Kidney epithelial cell (primary cell): ENCODE measurements around the gene TIMM8A. TPM values are rescaled to one million over a fixed set of nuclear protein-coding genes. Genes with fewer than 3 reads are reported as not detected.

Experiments used
- DNase-seq: peaks from one replicate; pipeline ENCODE4 v3.0.0-alpha.2; 2010; ENCODE audit warnings: low read depth
- H3K27me3 ChIP-seq: 2 replicates; pipeline ENCODE4 v1.6.0; 2011; ENCODE audit warnings: low read length; ENCODE audit not compliant: control insufficient read depth, insufficient read depth
- H3K36me3 ChIP-seq: 2 replicates; pipeline ENCODE4 v1.5.1; 2011; ENCODE audit warnings: low read length; ENCODE audit not compliant: control insufficient read depth, insufficient read depth
- H3K4me3 ChIP-seq: 2 replicates; pipeline ENCODE4 v1.5.1; 2011; ENCODE audit warnings: low read depth, mild to moderate bottlenecking, control low read depth, low read length
- total RNA-seq: library from RNA; depleted of rRNA; stranded (reverse); fragments of >200 nt; gene quantifications from 2 replicates; pipeline ENCODE4 v1.2.3, GENCODE V29; 2015
- TF ChIP-seq, protein P1 (sequence below): IDR thresholded peaks from 2 replicates; pipeline ENCODE4 v1.5.1; 2011; ENCODE audit warnings: mild to moderate bottlenecking, moderate library complexity, low read length, control low read depth, inconsistent platforms; ENCODE audit not compliant: insufficient read depth, poor library complexity, severe bottlenecking

The TIMM8A gene
- total RNA-seq, 1 donor from 2014 or later = 11.7 TPM

DNA sequence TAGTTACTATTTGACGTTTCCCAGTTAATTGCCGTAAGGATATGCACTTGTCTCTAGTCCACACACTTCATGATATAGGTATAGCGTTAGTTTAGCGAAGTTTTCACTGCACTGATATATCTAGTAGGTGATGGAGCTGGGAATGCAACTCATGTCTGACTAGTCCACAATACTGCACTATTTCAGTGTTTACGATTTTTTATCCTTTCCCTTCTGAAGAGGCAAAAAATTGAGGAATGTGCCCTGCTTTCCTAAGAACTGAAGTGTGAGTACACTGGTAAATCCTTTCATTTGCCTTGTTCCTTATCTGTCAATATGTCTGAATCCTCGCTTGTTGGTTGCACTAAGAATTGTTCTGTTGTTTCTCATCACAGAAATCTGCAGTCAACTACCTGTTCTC, 43.3 kb upstream of the TIMM8A start:
- H3K27me3 ChIP-seq = no peaks in the 10 kb centered on the region
- DNase-seq = no peak
- H3K36me3 ChIP-seq = no peaks in the 10 kb centered on the region
- TF ChIP-seq, protein P1, sequence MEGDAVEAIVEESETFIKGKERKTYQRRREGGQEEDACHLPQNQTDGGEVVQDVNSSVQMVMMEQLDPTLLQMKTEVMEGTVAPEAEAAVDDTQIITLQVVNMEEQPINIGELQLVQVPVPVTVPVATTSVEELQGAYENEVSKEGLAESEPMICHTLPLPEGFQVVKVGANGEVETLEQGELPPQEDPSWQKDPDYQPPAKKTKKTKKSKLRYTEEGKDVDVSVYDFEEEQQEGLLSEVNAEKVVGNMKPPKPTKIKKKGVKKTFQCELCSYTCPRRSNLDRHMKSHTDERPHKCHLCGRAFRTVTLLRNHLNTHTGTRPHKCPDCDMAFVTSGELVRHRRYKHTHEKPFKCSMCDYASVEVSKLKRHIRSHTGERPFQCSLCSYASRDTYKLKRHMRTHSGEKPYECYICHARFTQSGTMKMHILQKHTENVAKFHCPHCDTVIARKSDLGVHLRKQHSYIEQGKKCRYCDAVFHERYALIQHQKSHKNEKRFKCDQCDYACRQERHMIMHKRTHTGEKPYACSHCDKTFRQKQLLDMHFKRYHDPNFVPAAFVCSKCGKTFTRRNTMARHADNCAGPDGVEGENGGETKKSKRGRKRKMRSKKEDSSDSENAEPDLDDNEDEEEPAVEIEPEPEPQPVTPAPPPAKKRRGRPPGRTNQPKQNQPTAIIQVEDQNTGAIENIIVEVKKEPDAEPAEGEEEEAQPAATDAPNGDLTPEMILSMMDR = no peak
- H3K4me3 ChIP-seq = peak overlapping the region; percentile 66

DNA sequence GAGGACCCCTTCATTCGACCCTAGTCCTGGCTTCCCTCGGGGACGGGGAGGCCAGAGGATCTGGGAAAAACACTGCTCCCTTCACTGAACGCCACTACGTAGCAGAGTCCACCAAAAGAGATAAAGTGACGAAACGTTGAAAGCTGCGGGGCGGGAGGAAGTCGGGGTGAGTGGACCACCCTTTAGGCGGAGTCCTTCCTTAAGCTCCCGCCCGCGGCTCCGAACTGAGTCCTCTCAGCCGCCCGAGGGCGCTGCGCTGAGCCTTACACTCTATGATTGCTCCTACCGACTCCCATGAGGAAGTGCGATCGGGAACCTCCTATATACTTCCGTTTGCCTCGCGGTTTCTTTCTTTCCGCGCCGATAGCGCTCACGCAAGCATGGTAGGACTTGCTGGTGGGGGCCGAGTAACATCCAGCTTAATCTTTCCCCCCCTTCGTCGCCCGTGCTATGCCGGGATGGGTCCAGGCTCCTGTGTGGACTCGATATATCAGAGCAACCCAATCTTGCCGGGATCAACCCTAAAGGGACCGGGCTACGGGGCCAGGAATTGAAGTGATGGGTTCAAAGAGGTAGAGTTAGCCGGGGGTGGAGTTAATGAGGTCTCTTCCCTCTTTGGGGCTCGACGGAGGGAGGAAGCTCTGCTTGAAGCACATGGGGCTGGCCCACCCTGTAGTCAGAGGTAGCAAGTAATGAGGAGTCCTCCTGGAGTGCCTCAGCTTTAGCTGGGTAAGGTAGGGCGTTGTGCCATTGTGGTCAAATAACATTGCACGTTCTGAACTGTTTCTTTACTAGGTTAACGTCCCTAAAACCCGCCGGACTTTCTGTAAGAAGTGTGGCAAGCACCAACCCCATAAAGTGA, 42.4 kb upstream of the TIMM8A start, which contains the start of gene RPL36A:
Gene RPL36A, plus strand, starts transcription at position 348 of the 862 bp plus-strand sequence. Its CDS starts 33 bp downstream, at position 381.
- no peaks in the 10 kb centered on the region for H3K27me3 ChIP-seq
- TF ChIP-seq, protein P1 = peak; percentile 77
- no peaks in the 10 kb centered on the region for H3K36me3 ChIP-seq
- H3K4me3 ChIP-seq = peak within 1 kb of the TSS; percentile 66
- DNase-seq = peak; percentile 71

DNA sequence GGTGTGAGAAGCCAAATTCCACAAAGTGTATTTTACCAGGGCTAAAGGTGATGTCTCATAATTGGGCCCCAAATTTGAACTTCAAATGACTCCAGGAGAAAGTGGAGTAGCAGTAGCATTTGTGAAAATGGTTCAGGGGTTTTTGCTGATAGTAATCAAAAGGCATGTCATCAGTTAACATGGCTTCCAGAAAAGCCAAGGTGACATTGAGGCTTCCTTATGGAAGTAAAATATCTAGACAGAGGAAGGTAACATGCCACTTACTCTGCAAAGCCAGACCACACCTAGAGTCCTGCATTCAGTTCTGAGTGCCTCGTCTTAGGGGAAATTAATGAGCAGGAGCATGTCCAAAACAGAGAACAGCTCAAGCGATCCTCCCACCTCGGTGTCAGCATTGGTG, 40.1 kb upstream of the TIMM8A start:
- DNase-seq = no peak
- Histone ChIP-seq H3K4me3 (no peak overlapping the region), H3K27me3 (no peaks in the 10 kb centered on the region), H3K36me3 (no peaks in the 10 kb centered on the region)
- TF ChIP-seq, protein P1 = no peak

DNA sequence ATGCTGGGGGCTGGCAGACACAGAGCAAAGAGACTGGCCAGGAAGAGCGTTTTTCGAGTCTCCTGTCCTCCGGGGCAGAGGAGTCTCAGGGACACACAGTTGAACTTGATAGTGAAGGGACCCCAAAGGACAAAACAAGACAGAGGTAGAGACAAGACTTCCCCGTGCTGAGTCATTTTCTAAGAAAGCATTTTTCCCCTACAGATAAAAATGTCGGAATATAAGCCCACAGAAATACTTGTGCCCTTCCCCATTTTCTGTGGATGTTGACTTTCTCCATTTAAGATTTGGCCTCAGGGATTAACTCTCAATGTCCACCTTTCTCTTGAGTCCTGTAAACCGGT, 38.0 kb upstream of the TIMM8A start:
- Histone ChIP-seq H3K4me3 (no peak overlapping the region), H3K36me3 (no peaks in the 10 kb centered on the region), H3K27me3 (no peaks in the 10 kb centered on the region)
- no peak for DNase-seq
- TF ChIP-seq, protein P1 = no peak

DNA sequence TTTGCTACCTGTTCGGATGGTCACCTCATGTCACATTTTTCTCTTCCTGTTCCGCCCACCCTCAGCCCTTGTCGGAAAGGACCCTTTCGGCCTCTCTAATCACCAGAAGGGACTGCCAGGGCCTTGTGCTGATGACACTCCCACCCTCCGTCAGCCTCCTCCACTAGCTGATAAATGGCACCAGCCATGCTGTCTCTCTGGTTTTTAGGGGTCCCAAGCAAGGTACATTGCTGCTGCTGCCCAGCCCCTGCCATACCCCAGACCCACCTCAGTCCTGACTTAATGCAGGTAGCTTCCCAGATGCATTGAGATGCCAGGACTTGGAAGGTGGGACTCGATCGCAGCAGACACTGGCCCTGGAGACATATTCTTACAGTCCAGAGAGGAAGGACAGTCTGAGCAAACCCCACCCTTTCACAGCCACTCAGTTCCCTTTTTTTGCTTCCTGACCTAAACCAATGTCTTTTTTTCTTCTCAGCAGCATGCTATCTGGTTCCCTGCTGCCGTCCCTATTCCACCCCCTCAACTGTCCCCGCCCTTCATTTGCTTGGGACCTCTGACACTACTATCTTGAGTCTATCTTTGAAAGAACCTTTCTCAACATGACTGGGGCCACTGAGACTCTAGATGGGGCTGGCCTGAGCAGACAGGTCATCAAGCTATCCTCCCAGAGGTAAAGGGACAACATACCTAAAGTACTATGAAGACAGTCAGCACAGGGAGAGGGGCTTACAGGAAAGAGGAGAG, 37.4 kb upstream of the TIMM8A start, which contains the start of gene BTK:
Gene BTK, minus strand, starts transcription at position 397 of the 747 bp plus-strand sequence. CDS start 10,907 bp downstream, outside the sequence.
- TF ChIP-seq, protein P1 = no peak
- H3K4me3 ChIP-seq = no peak within 1 kb of the TSS
- no peak for DNase-seq

More for the DNA sequence above, 37.4 kb upstream of the TIMM8A start, which contains the start of gene BTK:
- Histone ChIP-seq H3K36me3 (no peaks in the 10 kb centered on the region), H3K27me3 (no peaks in the 10 kb centered on the region)
